ENCODE results near the gene ARL15.
A peak's percentile ranks its signal among the peaks of the same experiment; 100 is the strongest.

The ARL15 gene

DNA sequence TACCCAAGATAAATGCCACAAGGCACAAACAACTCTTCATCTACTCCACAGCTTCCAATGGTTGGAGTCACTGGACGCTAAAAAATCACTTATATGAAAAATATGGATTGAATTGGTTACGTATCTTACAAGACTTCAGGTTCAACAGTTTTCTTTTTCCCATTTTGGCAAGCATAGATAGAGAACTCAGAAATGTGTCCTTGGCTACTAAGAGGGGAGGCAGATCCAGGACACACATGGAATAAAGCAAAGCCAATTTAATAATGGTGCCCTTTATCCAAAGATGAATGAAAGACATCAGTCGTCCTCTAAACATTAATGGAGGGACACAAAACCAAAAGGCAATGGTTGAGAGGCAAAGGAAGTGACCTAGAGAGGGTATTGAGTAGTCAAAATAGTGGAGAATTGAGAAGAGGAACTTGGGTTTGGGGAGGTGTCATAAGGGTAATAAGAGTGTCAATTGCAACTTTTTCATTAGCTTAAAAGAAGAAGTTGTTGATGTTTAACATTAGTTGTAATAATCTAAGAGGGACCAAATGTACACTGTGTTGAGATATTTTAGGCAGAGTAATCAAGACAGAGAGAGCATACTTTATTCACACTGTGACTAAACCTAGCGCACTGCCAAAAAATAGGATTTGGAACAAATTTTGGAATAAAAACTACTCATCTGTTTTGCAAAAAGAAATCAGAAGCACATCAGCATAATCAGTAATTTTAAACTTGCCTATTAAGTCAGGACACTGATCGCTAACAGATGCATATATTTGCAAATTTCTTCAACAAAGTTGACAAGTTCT lies 308.2 kb downstream of the ARL15 start:
- no peak for DNase-seq (ENCODE audit: low read depth)
- H3K4me3 ChIP-seq (ENCODE audit: low read depth, low read length): no peak overlapping the region
- TF ChIP-seq, protein P1, sequence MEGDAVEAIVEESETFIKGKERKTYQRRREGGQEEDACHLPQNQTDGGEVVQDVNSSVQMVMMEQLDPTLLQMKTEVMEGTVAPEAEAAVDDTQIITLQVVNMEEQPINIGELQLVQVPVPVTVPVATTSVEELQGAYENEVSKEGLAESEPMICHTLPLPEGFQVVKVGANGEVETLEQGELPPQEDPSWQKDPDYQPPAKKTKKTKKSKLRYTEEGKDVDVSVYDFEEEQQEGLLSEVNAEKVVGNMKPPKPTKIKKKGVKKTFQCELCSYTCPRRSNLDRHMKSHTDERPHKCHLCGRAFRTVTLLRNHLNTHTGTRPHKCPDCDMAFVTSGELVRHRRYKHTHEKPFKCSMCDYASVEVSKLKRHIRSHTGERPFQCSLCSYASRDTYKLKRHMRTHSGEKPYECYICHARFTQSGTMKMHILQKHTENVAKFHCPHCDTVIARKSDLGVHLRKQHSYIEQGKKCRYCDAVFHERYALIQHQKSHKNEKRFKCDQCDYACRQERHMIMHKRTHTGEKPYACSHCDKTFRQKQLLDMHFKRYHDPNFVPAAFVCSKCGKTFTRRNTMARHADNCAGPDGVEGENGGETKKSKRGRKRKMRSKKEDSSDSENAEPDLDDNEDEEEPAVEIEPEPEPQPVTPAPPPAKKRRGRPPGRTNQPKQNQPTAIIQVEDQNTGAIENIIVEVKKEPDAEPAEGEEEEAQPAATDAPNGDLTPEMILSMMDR (IDR thresholded peaks at IDR 0.05; ENCODE audit: insufficient read depth, low read depth, low read length, missing control alignments): no peak

DNA sequence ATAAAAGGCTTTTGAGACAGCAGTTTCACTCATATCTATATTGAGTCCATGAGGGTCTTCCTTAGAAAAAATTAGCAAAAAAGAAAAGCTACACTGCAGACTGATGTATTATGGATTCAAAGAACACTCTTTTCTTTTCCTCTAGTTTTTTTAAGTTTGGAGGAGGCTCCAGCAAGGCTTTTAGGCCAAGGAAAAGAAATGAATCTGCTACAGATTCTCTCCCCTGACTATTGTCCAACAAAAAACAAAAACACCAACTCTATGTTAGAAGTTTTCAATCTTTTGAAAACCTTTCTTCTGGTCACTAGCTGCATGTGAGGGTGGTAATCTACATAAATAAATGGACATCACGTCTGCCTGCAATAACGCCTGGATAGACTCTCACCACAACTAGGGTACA lies 310.4 kb downstream of the ARL15 start:
- H3K4me3 ChIP-seq (ENCODE audit: low read depth, low read length): no peak overlapping the region
- DNase-seq (ENCODE audit: low read depth): no peak
- TF ChIP-seq, protein P1 (IDR thresholded peaks at IDR 0.05; ENCODE audit: insufficient read depth, low read depth, low read length, missing control alignments): no peak

DNA sequence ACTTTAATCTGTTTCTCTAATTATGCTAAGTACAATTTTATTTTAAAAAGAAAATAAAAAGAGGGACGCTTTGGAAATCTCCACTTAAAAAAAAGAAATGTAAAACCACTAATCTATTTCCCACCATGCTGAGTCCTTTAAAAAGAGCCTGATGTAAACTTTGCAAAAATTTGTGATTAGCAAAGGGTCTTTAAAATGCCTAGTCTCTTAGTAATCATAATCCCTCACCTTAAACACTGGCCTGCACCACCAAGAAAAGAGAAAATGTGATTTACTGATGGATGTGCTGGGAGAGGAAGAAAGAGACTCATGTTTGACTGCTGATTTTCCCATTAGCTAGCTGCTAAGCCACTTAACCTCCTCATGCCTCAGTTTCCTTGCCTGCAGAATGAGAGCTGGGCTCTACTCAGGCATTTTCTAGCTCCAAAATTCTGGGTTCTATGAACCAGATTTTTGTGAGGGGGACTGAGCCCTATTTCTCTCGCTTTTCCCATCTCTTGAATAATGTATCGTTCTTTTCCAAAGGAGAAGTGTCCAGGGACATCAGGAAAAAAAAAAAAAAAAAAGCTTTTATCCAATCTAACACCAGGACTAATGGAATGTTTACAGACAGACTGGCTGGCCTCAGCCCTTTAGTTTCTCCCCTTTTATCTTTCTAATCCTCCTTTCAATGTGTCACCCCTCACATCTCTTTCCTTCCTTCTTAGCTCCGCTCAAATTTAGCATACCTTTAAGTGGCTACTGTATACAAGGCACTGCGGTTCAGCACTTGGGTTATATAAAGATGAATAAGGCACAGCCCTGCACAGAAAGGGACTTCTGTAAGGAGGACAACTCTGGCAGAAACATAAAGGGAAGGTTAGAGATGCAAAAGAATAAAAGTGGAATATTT lies 312.4 kb downstream of the ARL15 start:
- TF ChIP-seq, protein P1 (IDR thresholded peaks at IDR 0.05; ENCODE audit: insufficient read depth, low read depth, low read length, missing control alignments): no peak
- no peak overlapping the region for H3K4me3 ChIP-seq (ENCODE audit: low read depth, low read length)
- no peak for DNase-seq (ENCODE audit: low read depth)

DNA sequence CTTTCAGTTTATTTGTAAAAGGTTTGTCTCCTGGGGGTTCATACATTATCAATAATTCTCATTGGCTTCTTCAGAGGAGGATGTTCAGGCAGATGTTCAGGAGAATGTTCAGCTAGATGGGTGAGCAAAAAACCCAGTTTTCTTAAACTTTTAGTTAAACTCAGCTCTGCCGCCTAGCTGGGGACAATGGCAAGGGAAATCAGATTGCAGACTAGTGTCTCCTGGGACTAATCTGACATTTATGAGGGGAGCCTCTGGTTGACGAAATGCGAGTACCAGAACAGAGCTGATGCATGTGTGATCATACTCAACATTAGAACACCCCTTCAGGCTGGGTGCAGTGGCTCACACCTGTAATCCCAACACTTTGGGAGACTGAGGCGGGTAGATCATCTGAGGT lies 314.4 kb downstream of the ARL15 start:
- no peak for DNase-seq (ENCODE audit: low read depth)
- TF ChIP-seq, protein P1 (IDR thresholded peaks at IDR 0.05; ENCODE audit: insufficient read depth, low read depth, low read length, missing control alignments): no peak
- H3K4me3 ChIP-seq (ENCODE audit: low read depth, low read length): no peak overlapping the region

DNA sequence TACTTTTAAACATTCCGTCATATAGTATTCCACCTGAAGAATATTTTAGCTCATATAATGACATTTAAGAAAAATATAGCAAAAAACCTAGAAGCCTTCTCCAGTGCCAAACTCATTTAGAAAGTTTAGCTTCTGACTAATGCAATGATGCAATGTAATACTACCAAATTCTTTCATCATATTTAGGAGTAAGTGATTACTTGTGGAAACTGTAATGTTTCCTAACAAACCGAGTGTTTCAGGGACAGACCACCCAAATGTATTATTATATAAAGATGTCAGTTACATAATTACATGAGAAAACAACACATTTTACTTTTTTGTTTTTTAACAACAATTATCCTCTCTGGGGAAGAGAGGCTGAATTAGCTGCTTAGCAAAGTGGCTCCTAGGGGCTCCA lies 316.2 kb downstream of the ARL15 start:
- no peak for DNase-seq (ENCODE audit: low read depth)
- H3K4me3 ChIP-seq (ENCODE audit: low read depth, low read length): no peak overlapping the region

DNA sequence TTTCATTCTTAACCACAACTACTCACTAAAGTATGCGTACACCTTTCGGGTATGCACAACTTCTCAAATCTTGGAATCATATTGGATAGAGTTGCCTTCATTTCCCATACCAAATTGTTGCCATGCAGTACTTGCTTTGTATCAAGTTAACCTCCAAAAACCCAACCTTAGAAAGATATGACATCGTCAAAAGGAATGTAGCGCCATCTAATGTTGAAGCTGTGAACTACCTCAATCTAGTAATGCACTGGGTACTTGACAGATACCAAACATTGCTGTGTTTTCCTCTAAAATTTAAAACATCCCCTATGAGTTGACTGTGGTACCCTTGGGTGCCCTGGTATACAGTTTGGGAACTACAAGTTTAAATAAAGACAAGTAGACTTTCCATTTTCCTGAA lies 318.4 kb downstream of the ARL15 start:
- TF ChIP-seq, protein P1 (IDR thresholded peaks at IDR 0.05; ENCODE audit: insufficient read depth, low read depth, low read length, missing control alignments): peak; percentile 31
- H3K4me3 ChIP-seq (ENCODE audit: low read depth, low read length): no peak overlapping the region
- peak; percentile 16 for DNase-seq (ENCODE audit: low read depth)

More for the DNA sequence above, 316.2 kb downstream of the ARL15 start:
- TF ChIP-seq, protein P1 (IDR thresholded peaks at IDR 0.05; ENCODE audit: insufficient read depth, low read depth, low read length, missing control alignments): no peak

All from GM12865 (cell line).